Endodermal cell (in vitro differentiated cells): ENCODE measurements around the gene RIMKLA. TPM values are rescaled to one million over a fixed set of nuclear protein-coding genes. Genes with fewer than 3 reads are reported as not detected.

Source experiments
- DNase-seq: peaks from one replicate; pipeline ENCODE4 v3.0.0-alpha.2; 2017
- H3K27ac ChIP-seq: 2 replicates; pipeline ENCODE4 v1.5.1; 2013; ENCODE audit warnings: mild to moderate bottlenecking, low read depth, low read length, moderate library complexity
- H3K27me3 ChIP-seq: 2 replicates; pipeline ENCODE4 v1.6.1; 2013; ENCODE audit warnings: mild to moderate bottlenecking, low read length, moderate library complexity; ENCODE audit not compliant: insufficient read depth, control insufficient read depth, poor library complexity, severe bottlenecking
- H3K36me3 ChIP-seq: 2 replicates; pipeline ENCODE4 v1.7.0; 2013; ENCODE audit warnings: mild to moderate bottlenecking, low read length, moderate library complexity; ENCODE audit not compliant: control insufficient read depth, insufficient read depth
- H3K4me1 ChIP-seq: one replicate; pipeline ENCODE4 v1.7.0; 2013; ENCODE audit warnings: low read length; ENCODE audit not compliant: control insufficient read depth, insufficient read depth
- H3K4me3 ChIP-seq: 2 replicates; pipeline ENCODE4 v1.5.1; 2013; ENCODE audit warnings: mild to moderate bottlenecking, low read length, moderate library complexity
- H3K9ac ChIP-seq: 2 replicates; pipeline ENCODE4 v1.6.1; 2013; ENCODE audit warnings: mild to moderate bottlenecking, low read length, moderate library complexity; ENCODE audit not compliant: poor library complexity, severe bottlenecking; ENCODE audit errors: extremely low read depth
- H3K9me3 ChIP-seq: 2 replicates; pipeline ENCODE4 v1.6.1; 2013; ENCODE audit warnings: mild to moderate bottlenecking, low read length, moderate library complexity; ENCODE audit not compliant: control insufficient read depth
- H3K27ac Mint-ChIP-seq: 2 replicates; pipeline ENCODE4 v1.8.0; 2020; ENCODE audit warnings: mixed read lengths
- H3K27me3 Mint-ChIP-seq: 2 replicates; pipeline ENCODE4 v1.8.0; 2021; ENCODE audit warnings: mild to moderate bottlenecking, mixed read lengths; ENCODE audit not compliant: insufficient read depth
- H3K36me3 Mint-ChIP-seq: 2 replicates; pipeline ENCODE4 v1.8.0; 2020; ENCODE audit warnings: low read depth, mixed read lengths
- H3K4me1 Mint-ChIP-seq: 2 replicates; pipeline ENCODE4 v1.8.0; 2020; ENCODE audit warnings: mixed read lengths
- H3K4me3 Mint-ChIP-seq: 2 replicates; pipeline ENCODE4 v1.8.0; 2020; ENCODE audit warnings: mild to moderate bottlenecking, moderate library complexity, mixed read lengths
- H3K9me3 Mint-ChIP-seq: 2 replicates; pipeline ENCODE4 v1.8.0; 2020; ENCODE audit warnings: mild to moderate bottlenecking, mixed read lengths
- WGBS, 2 experiments: methylation state at CpG; one replicate each; pipeline versions ENCODE4 v1.1.5 to v1.1.7; 2013; ENCODE audit warnings: missing lambda C conversion rate in 2 of 2, mixed read lengths in 1 of 2; ENCODE audit not compliant: insufficient coverage in 1 of 2, insufficient read length in 1 of 2; 5-methylcytosine and 5-hydroxymethylcytosine counted together
- total RNA-seq, 2 donors: library from RNA; stranded (reverse); fragmentation: NEBNext Ultra II Directional in 1 of 2; extraction: Animal tissue kit (Norgen Biotek cat#: 25700) in 1 of 2; gene quantifications; 2 replicates in 1 of 2; 3 replicates in 1 of 2; pipeline ENCODE4 v1.2.1, GENCODE V29; 2021
- TF ChIP-seq, protein P1 (sequence below): fragments of 200-600 bp; sonication (generic); conservative IDR thresholded peaks from 2 replicates; pipeline ENCODE4 v1.5.0; 2021; ENCODE audit warnings: antibody characterized with exemption, mild to moderate bottlenecking

The RIMKLA gene
- total RNA-seq, 2 donors from 2014 or later: 0.73 to 1.9 TPM

DNA sequence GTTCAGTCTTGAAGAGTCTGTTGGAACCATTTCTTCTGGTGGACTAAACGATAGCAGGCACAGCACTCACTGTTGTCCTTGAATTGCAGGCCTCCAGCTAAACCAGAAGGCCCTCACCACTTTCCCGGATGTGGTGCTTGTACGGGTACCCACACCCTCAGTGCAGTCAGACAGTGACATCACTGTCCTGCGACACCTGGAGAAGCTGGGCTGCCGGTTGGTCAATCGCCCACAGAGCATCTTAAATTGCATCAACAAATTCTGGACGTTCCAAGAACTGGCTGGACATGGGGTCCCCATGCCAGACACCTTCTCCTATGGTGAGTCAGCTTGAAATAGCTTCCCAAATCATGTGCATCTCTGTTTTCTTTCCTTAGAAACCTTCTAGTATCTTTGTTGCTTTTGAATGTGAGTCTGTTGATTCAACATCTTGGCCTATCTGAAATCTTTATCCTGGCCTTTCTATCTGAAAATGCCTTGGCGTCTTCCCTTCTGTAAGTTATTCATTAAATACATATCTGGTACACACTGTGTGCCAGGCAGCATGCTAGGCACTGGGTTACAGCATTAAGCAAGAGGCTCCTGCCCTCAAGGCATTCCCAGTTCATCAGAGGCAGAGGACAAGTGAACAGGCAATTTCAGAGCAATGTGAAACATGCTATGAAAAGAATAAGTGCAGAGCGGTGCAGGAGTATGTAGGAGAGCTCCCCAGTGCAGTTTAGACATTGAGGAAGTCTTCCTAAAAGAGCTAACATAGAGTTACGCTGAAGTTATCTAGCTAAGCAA, 18.9 kb downstream of the RIMKLA start:
- Mint-ChIP-seq H3K36me3 (no peaks in the 10 kb centered on the region), H3K27ac (no peak overlapping the region), H3K4me1 (no peaks in the 10 kb centered on the region), H3K4me3 (no peak overlapping the region), H3K9me3 (no peaks in the 10 kb centered on the region), H3K27me3 (no peaks in the 10 kb centered on the region)
- DNase-seq: no peak
- Histone ChIP-seq H3K36me3 (no peaks in the 10 kb centered on the region), H3K4me3 (no peak overlapping the region), H3K4me1 (no peaks in the 10 kb centered on the region), H3K9ac (no peak overlapping the region), H3K27me3 (no peaks in the 10 kb centered on the region), H3K9me3 (no peaks in the 10 kb centered on the region), H3K27ac (no peak overlapping the region)
- TF ChIP-seq, protein P1, sequence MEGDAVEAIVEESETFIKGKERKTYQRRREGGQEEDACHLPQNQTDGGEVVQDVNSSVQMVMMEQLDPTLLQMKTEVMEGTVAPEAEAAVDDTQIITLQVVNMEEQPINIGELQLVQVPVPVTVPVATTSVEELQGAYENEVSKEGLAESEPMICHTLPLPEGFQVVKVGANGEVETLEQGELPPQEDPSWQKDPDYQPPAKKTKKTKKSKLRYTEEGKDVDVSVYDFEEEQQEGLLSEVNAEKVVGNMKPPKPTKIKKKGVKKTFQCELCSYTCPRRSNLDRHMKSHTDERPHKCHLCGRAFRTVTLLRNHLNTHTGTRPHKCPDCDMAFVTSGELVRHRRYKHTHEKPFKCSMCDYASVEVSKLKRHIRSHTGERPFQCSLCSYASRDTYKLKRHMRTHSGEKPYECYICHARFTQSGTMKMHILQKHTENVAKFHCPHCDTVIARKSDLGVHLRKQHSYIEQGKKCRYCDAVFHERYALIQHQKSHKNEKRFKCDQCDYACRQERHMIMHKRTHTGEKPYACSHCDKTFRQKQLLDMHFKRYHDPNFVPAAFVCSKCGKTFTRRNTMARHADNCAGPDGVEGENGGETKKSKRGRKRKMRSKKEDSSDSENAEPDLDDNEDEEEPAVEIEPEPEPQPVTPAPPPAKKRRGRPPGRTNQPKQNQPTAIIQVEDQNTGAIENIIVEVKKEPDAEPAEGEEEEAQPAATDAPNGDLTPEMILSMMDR: no peak
- WGBS, 2 experiments: 88 to 95% methylated on average over 9 to 10 of the region's 10 CpGs

DNA sequence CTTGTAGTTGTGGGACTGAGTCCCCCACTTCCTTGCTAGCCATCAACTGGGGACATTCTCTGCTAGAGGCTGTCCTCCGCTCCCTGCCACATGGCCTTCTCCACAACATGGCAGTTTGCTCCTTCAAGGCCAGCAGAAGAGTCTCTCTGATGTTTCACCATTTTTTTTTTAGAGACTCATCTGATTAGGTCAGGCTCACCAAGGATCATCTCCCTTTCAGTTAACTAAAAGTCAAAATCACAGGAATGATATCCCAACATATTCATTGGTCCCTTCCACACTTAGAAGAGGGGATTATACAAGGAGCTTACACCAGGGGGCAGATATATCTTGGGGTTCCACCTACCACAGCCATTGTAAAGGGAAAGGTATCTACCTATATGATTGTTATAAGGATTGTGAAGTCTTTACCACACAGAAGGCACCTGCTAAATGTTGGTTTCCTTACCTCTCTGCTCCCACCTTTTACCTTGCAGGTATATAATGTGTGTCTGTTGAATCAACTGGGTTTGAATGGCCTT, 23.3 kb downstream of the RIMKLA start:
- H3K27ac ChIP-seq: no peak overlapping the region
- Mint-ChIP-seq H3K4me3 (no peak overlapping the region), H3K27ac (no peak overlapping the region), H3K27me3 (no peaks in the 10 kb centered on the region), H3K36me3 (no peaks in the 10 kb centered on the region), H3K4me1 (no peaks in the 10 kb centered on the region), H3K9me3 (no peaks in the 10 kb centered on the region)
- no peak overlapping the region for H3K4me3 ChIP-seq
- WGBS, 2 experiments: 83 to 94% methylated on average over 1 of the region's 1 CpG
- no peaks in the 10 kb centered on the region for H3K4me1 ChIP-seq
- TF ChIP-seq, protein P1: peak; percentile 54
- no peaks in the 10 kb centered on the region for H3K27me3 ChIP-seq
- no peak overlapping the region for H3K9ac ChIP-seq
- H3K36me3 ChIP-seq: no peaks in the 10 kb centered on the region
- DNase-seq: no peak
- no peaks in the 10 kb centered on the region for H3K9me3 ChIP-seq

DNA sequence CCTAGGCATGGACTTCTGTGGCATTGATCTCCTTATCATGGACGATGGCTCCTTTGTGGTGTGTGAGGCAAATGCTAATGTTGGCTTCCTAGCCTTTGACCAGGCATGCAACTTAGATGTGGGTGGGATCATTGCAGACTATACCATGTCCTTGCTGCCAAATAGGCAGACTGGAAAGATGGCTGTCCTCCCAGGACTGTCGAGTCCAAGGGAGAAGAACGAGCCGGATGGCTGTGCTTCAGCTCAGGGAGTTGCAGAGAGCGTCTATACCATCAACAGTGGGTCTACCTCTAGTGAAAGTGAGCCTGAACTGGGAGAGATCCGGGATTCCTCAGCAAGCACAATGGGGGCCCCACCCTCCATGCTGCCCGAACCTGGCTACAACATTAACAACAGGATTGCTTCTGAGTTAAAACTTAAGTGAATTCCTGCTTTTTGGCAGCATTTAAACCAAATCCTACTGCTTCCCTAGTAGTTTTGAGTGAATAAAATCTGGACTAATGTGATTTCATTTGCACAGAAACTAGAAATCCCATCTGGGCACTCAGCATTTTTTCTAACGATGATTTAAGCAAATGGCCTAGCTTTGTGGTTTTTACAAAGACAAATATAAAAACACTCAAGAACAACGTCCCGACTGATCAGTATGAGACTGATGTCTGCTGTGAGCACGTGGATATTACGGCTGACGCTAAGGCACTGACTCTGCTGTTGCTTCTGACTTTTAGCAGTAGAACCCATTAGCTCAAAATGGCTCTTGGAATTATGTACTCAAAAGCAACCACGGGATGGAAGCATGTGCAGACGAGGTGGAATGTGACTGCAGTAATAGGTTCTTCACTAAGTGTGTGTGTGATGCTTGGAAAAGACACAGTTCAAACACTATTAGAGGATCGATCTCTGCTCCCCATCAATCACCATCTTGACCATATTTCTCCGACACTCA, 34.2 kb downstream of the RIMKLA start:
- Histone ChIP-seq H3K4me3 (no peak overlapping the region), H3K27ac (no peak overlapping the region), H3K9ac (no peak overlapping the region), H3K9me3 (no peaks in the 10 kb centered on the region), H3K4me1 (no peaks in the 10 kb centered on the region), H3K27me3 (no peaks in the 10 kb centered on the region), H3K36me3 (no peaks in the 10 kb centered on the region)
- H3K27ac Mint-ChIP-seq: no peak overlapping the region
- TF ChIP-seq, protein P1: no peak
- WGBS, 2 experiments: 92 to 93% methylated on average over 16 to 17 of the region's 17 CpGs
- no peaks in the 10 kb centered on the region for H3K27me3 Mint-ChIP-seq
- no peaks in the 10 kb centered on the region for H3K9me3 Mint-ChIP-seq
- H3K36me3 Mint-ChIP-seq: no peaks in the 10 kb centered on the region
- H3K4me3 Mint-ChIP-seq: no peak overlapping the region
- DNase-seq: no peak
- peaks cover 1% of the 10 kb centered on the region for H3K4me1 Mint-ChIP-seq
